ENCODE measurements around the gene C20orf204. TPM values are rescaled to one million over a fixed set of nuclear protein-coding genes. Genes with fewer than 3 reads are reported as not detected.

C20orf204 gene
- total RNA-seq, 3 donors from 2014 or later = 1.0 to 1.8 (median 1.7) TPM

DNA sequence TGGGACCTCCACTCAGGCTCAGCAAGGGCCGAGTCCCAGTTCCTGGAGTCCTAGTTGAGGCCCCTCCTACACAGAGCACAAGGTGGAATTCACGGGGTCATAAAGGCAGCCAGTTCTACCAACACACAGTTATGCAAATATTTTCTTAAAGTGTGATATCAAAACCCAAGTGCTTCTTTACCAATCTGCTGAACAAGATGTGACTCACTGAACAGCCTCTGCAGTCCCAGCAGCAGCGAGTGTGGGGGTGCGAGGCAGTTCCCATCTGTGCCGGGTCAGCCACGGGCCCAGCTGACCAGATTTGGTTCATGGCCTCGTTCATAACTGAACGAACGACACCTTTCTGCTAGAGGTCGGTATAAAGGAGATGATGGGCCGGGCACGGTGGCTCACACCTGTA, 22.6 kb downstream of the C20orf204 start:
- intact Hi-C loops (cut with DNase I, micrococcal nuclease) = no loop called here
- ATAC-seq = no peak
- H3K4me3 ChIP-seq = no peak overlapping the region
- TF ChIP-seq, protein P1, sequence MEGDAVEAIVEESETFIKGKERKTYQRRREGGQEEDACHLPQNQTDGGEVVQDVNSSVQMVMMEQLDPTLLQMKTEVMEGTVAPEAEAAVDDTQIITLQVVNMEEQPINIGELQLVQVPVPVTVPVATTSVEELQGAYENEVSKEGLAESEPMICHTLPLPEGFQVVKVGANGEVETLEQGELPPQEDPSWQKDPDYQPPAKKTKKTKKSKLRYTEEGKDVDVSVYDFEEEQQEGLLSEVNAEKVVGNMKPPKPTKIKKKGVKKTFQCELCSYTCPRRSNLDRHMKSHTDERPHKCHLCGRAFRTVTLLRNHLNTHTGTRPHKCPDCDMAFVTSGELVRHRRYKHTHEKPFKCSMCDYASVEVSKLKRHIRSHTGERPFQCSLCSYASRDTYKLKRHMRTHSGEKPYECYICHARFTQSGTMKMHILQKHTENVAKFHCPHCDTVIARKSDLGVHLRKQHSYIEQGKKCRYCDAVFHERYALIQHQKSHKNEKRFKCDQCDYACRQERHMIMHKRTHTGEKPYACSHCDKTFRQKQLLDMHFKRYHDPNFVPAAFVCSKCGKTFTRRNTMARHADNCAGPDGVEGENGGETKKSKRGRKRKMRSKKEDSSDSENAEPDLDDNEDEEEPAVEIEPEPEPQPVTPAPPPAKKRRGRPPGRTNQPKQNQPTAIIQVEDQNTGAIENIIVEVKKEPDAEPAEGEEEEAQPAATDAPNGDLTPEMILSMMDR (IDR thresholded peaks at IDR 0.05) = no peak
- DNase-seq = no peak
- peaks cover 4% of the 10 kb centered on the region for H3K4me1 ChIP-seq (ENCODE audit: low read depth)
- no peaks in the 10 kb centered on the region for H3K36me3 ChIP-seq (ENCODE audit: low read depth)
- H3K9me3 ChIP-seq = no peaks in the 10 kb centered on the region

DNA sequence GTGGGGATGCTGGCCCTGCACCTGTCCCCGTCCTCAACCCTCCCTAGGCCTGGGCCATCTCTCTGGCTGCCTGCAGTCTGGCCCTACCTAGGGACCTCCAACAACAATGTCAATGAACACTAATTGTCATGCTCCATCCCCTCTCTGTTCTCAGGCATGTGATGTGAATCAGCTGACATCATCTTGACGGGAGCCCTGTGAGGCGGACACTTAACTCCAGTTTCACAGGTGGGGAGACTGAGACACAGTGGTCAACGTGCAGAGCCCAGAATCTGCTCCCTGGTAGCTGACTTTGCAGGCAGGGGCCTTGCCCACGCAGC, 26.3 kb downstream of the C20orf204 start:
- DNase-seq = no peak
- H3K4me3 ChIP-seq = no peak overlapping the region
- no peaks in the 10 kb centered on the region for H3K9me3 ChIP-seq
- TF ChIP-seq, protein P1 (IDR thresholded peaks at IDR 0.05) = no peak
- H3K36me3 ChIP-seq (ENCODE audit: low read depth) = no peaks in the 10 kb centered on the region
- no peak for ATAC-seq
- intact Hi-C loops (cut with DNase I, micrococcal nuclease) = no loop called here
- peaks cover 4% of the 10 kb centered on the region for H3K4me1 ChIP-seq (ENCODE audit: low read depth)

DNA sequence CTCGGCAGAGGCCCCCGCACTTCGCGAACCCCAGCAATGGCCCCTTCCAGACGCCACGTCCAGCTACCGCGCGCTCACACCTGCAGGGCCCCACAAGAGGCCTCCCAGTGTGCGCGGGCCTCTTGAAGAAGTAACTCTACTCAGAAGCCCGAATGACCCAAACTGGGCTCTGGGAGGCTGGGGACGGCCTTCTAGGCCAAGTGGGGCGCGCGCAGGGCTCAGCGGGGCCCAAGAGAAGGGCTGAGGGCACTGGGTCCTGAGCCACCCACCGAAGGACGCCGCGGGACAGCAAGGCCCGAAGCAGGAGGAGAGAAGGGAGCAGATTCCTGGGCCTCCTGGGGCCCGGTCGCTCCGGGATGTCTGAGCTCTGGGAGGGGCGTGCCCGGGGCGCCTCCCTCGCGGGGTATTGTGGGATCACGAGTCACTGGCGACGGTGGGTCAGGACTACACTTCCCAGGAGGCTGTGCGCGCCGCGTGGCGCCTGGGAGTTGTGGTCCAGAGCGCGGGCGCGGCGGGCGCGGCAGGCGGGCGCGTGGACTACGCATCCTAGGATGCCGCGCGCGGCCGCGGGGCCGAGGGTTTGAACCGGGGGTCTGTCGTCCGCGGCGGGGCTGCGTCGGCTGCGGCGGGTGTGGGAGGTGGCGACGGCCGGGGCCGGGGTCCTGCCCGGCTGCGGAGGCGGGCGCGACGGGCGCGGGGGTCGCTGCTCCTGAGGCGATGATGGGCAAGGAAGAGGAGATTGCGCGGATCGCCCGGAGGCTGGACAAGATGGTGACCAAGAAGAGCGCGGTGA, 26.8 kb downstream of the C20orf204 start, which contains the start of gene TCEA2:
TSS of gene TCEA2 (plus strand) at position 603 of the 793 bp plus-strand sequence. CDS start at position 718, 115 bp downstream.
- ATAC-seq (peak; percentile 96), DNase-seq (peak; percentile 97)
- intact Hi-C loops (cut with DNase I, micrococcal nuclease) = no loop called here
- TF ChIP-seq, protein P1 (IDR thresholded peaks at IDR 0.05) = no peak
- Histone ChIP-seq H3K4me3 (peak within 1 kb of the TSS; percentile 42), H3K9me3 (no peaks in the 10 kb centered on the region), H3K4me1 (ENCODE audit: low read depth) (peaks cover 4% of the 10 kb centered on the region), H3K36me3 (ENCODE audit: low read depth) (no peaks in the 10 kb centered on the region)

DNA sequence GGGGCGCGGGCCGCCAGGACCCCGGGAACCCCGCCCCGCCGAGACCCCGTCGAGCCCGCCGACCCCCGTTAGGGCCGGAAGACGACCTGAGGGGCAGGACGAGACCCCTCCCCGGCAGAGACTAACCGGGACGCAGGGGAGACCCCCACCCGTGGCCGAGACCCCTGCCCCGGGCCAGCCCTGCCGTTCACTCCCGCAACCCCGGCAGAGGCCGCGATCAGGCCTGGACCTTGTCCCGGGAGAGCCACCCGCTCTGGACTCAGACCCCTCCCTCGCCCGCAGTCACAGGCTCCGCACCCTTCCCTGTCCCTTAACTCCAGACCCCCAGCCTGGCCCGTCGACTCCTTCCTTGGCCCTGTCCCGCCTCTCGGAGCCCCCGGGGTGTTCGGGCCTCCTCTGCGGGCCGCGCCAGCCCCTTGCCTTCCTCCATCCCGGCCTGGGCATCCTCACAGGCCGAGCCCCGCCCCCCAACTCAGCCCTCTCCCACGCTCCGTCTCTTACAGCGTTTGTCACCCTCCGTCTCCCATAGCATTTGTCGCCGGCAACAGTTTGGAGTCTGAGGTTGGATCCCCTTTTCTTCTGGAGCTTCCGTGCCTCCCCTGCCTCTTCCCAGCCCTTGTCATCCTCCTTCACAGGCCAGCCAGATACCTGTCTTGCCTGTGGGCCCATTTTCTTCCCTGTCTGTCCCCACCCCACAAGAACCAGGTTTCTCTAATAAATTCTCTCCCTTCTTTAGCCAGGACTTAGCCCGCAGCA, 27.6 kb downstream of the C20orf204 start:
- Histone ChIP-seq H3K36me3 (ENCODE audit: low read depth) (no peaks in the 10 kb centered on the region), H3K9me3 (no peaks in the 10 kb centered on the region), H3K4me1 (ENCODE audit: low read depth) (peaks cover 4% of the 10 kb centered on the region), H3K4me3 (peak overlapping the region; percentile 42)
- TF ChIP-seq, protein P1 (IDR thresholded peaks at IDR 0.05) = no peak
- ATAC-seq (no peak), DNase-seq (no peak)
- intact Hi-C loops (cut with DNase I, micrococcal nuclease) = no loop called here

DNA sequence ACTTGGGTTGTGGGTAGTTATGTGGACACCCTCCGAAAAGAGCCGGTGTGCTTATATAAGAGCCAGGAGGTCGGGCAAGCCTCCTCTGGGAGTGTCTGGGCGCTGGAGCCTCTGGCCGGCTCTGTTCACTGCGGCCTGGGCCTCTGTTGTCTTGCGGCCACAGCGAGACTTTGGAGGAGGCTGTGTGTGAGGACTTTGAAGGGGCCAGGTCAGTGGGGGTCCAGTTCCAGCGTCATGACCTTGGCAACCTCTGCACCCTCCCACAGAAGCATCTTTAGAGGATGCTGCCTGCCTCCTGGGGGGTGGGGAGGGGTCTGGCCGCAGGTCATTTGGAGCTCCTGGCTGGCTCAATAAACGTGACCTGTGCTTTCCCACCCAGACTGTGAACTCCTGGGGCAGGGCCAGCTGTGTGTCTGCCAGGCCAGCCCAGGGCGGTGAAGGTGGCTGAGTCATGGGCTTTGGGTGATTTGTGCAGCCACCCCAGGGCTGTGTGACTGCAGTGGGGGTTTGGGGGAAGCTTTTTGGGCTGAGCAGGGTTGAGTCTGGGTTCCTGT, 28.2 kb downstream of the C20orf204 start:
- no peak for ATAC-seq
- TF ChIP-seq, protein P1 (IDR thresholded peaks at IDR 0.05) = no peak
- no peak for DNase-seq
- intact Hi-C loops (cut with DNase I, micrococcal nuclease) = no loop called here
- H3K4me3 ChIP-seq = no peak overlapping the region
- no peaks in the 10 kb centered on the region for H3K36me3 ChIP-seq (ENCODE audit: low read depth)
- no peaks in the 10 kb centered on the region for H3K9me3 ChIP-seq
- peaks cover 4% of the 10 kb centered on the region for H3K4me1 ChIP-seq (ENCODE audit: low read depth)

All from mucosa of descending colon (tissue), 3 donors.